Tibial nerve (tissue), 4 donors: Measurements from ENCODE around the gene GNG12. TPM values are rescaled to one million over a fixed set of nuclear protein-coding genes. Genes with fewer than 3 reads are reported as not detected.
A peak's percentile ranks its signal among the peaks of the same experiment; 100 is the strongest.

Experiments
- DNase-seq, 2 donors: peaks; one replicate each; pipeline ENCODE4 v3.0.0-alpha.2; 2019; ENCODE audit warnings: low spot score in 2 of 2
- H3K27ac ChIP-seq, 4 donors: fragments of 200-600 bp; sonication (generic) in 3 of 4; one replicate each; pipeline ENCODE4 v1.5.1; 2017 to 2019; ENCODE audit warnings: mild to moderate bottlenecking in 1 of 4
- H3K27me3 ChIP-seq, 2 donors: fragments of 200-600 bp; sonication (generic) in 1 of 2; one replicate each; pipeline versions ENCODE4 v1.5.1 to v1.6.0; 2017 to 2019
- H3K36me3 ChIP-seq, 3 donors: fragments of 200-600 bp; sonication (generic); one replicate each; pipeline ENCODE4 v1.5.1; 2018 to 2019
- H3K4me1 ChIP-seq, 4 donors: fragments of 200-600 bp; sonication (generic) in 3 of 4; one replicate each; pipeline ENCODE4 v1.5.1; 2017 to 2019
- H3K4me3 ChIP-seq, 4 donors: fragments of 200-600 bp; sonication (generic) in 3 of 4; one replicate each; pipeline ENCODE4 v1.5.1; 2017 to 2019; ENCODE audit warnings: mild to moderate bottlenecking in 1 of 4, moderate library complexity in 1 of 4
- H3K9me3 ChIP-seq, 4 donors: fragments of 200-600 bp; sonication (generic) in 3 of 4; one replicate each; pipeline ENCODE4 v1.5.1; 2017 to 2019
- CTCF ChIP-seq, 5 experiments: fragments of 200-600 bp in 3 of 5; fragments of 450-650 bp in 2 of 5; sonication (generic) in 3 of 5; IDR thresholded peaks; one replicate each; pipeline ENCODE4 v1.5.1; 2016 to 2019; ENCODE audit warnings: antibody characterized with exemption in 5 of 5, mild to moderate bottlenecking in 3 of 5, moderate library complexity in 2 of 5
- EP300 ChIP-seq, 2 donors: sonication (generic); formaldehyde crosslinking; IDR thresholded peaks; one replicate each; pipeline ENCODE4 v1.6.1; 2017; ENCODE audit warnings: antibody characterized with exemption in 2 of 2, mild to moderate bottlenecking in 1 of 2
- POLR2A ChIP-seq, 2 donors: fragments of 450-650 bp; IDR thresholded peaks; one replicate each; pipeline ENCODE4 v1.6.1; 2017; ENCODE audit warnings: antibody characterized with exemption in 2 of 2, mild to moderate bottlenecking in 2 of 2, moderate library complexity in 2 of 2
- WGBS, 2 donors: methylation state at CpG; one replicate each; pipeline ENCODE4 v1.1.5; 2018; 5-methylcytosine and 5-hydroxymethylcytosine counted together
- total RNA-seq, 4 donors: library from RNA; depleted of rRNA; stranded (reverse); fragments of >200 nt; gene quantifications; one replicate each; pipeline ENCODE4 v1.1.0, GENCODE V29; 2016

GNG12 gene
- total RNA-seq, 4 donors from 2014 or later: 55.9 to 71.8 (median 68.4) TPM

GRCh38 chr1:67717876-67718275 is 115.4 kb downstream of the GNG12 start:
- Histone ChIP-seq H3K4me3 (no peak overlapping the region), H3K4me1 (peaks cover 0 to 81% (median 37%) of the 10 kb centered on the region in 4 donors), H3K9me3 (no peaks in the 10 kb centered on the region), H3K27ac (no peak overlapping the region), H3K36me3 (no peaks in the 10 kb centered on the region), H3K27me3 (no peaks in the 10 kb centered on the region)
- DNase-seq: no peak
- 85 to 87% methylated on average over 4 of the region's 4 CpGs for WGBS, 2 donors
- TF ChIP-seq EP300 (IDR thresholded peaks at IDR 0.05) (no peak), CTCF (IDR thresholded peaks at IDR 0.05) (no peak), POLR2A (IDR thresholded peaks at IDR 0.05) (no peak)

- DNase-seq: no peak
- Histone ChIP-seq H3K9me3 (no peaks in the 10 kb centered on the region), H3K27me3 (no peaks in the 10 kb centered on the region), H3K27ac (peak overlapping the region in 1 of 4 donors; percentile 11), H3K36me3 (no peaks in the 10 kb centered on the region), H3K4me3 (no peak overlapping the region), H3K4me1 (peaks cover 0 to 81% (median 32%) of the 10 kb centered on the region in 4 donors)
- 68 to 73% methylated on average over 4 of the region's 4 CpGs for WGBS, 2 donors
- no peak for TF ChIP-seq EP300 (IDR thresholded peaks at IDR 0.05)
- TF ChIP-seq POLR2A (IDR thresholded peaks at IDR 0.05): no peak
- TF ChIP-seq CTCF (IDR thresholded peaks at IDR 0.05): no peak
These were observed 116.5 kb downstream of the GNG12 start for GRCh38 chr1:67716800-67717199.

GRCh38 chr1:67715819-67716218 is 117.4 kb downstream of the GNG12 start:
- DNase-seq: no peak
- Histone ChIP-seq H3K4me3 (no peak overlapping the region), H3K36me3 (no peaks in the 10 kb centered on the region), H3K9me3 (no peaks in the 10 kb centered on the region), H3K4me1 (peaks cover 0 to 81% (median 32%) of the 10 kb centered on the region in 4 donors), H3K27ac (no peak overlapping the region), H3K27me3 (no peaks in the 10 kb centered on the region)
- no peak for TF ChIP-seq EP300 (IDR thresholded peaks at IDR 0.05)
- no peak for TF ChIP-seq CTCF (IDR thresholded peaks at IDR 0.05)
- TF ChIP-seq POLR2A (IDR thresholded peaks at IDR 0.05): no peak
- WGBS, 2 donors: 78 to 85% methylated on average over 2 of the region's 2 CpGs

- peaks cover 0 to 89% (median 37%) of the 10 kb centered on the region in 4 donors for H3K4me1 ChIP-seq
- no peaks in the 10 kb centered on the region for H3K9me3 ChIP-seq
- TF ChIP-seq CTCF (IDR thresholded peaks at IDR 0.05) (no peak), EP300 (IDR thresholded peaks at IDR 0.05) (no peak), POLR2A (IDR thresholded peaks at IDR 0.05) (no peak)
- H3K36me3 ChIP-seq: no peaks in the 10 kb centered on the region
- H3K4me3 ChIP-seq: no peak overlapping the region
- 77 to 81% methylated on average over 6 of the region's 6 CpGs for WGBS, 2 donors
- no peaks in the 10 kb centered on the region for H3K27me3 ChIP-seq
- peak overlapping the region in 1 of 4 donors; percentile 69 for H3K27ac ChIP-seq
- DNase-seq: no peak
These were observed 120.0 kb downstream of the GNG12 start for GRCh38 chr1:67713057-67713846.

GRCh38 chr1:67711855-67712212 is 121.4 kb downstream of the GNG12 start:
- Histone ChIP-seq H3K36me3 (peaks cover 0 to 3% (median 0%) of the 10 kb centered on the region in 3 donors), H3K4me1 (peaks cover 0 to 92% (median 34%) of the 10 kb centered on the region in 4 donors), H3K4me3 (no peak overlapping the region), H3K27ac (peak overlapping the region in 1 of 4 donors; percentile 49), H3K9me3 (no peaks in the 10 kb centered on the region), H3K27me3 (no peaks in the 10 kb centered on the region)
- DNase-seq: no peak
- TF ChIP-seq CTCF (IDR thresholded peaks at IDR 0.05): no peak
- no peak for TF ChIP-seq EP300 (IDR thresholded peaks at IDR 0.05)
- TF ChIP-seq POLR2A (IDR thresholded peaks at IDR 0.05): no peak
- 35 to 44% methylated on average over 2 of the region's 2 CpGs for WGBS, 2 donors
